Neutrophil (primary cell): ENCODE data around the gene LMCD1.

Experiments used
- H3K27ac ChIP-seq: fragments of 200-600 bp; sonication (generic); 2 replicates; pipeline ENCODE4 v1.5.1; 2016; ENCODE audit warnings: mild to moderate bottlenecking, moderate library complexity
- H3K27me3 ChIP-seq: fragments of 200-600 bp; sonication (generic); 2 replicates; pipeline ENCODE4 v1.6.0; 2016; ENCODE audit warnings: mild to moderate bottlenecking
- H3K36me3 ChIP-seq: fragments of 200-600 bp; sonication (generic); 2 replicates; pipeline ENCODE4 v1.5.1; 2017
- H3K4me1 ChIP-seq, 2 experiments: fragments of 200-600 bp in 1 of 2; sonication (generic) in 1 of 2; 1 replicate in 1 of 2; 2 replicates in 1 of 2; pipeline versions ENCODE4 v1.5.1 to v1.6.1; 2013 to 2016; ENCODE audit warnings: low read depth in 1 of 2, low read length in 1 of 2, mild to moderate bottlenecking in 1 of 2, moderate library complexity in 1 of 2; ENCODE audit not compliant: control insufficient read depth in 1 of 2, insufficient read depth in 1 of 2
- H3K4me3 ChIP-seq, 2 experiments: fragments of 200-600 bp in 1 of 2; sonication (generic) in 1 of 2; 1 replicate in 1 of 2; 2 replicates in 1 of 2; pipeline ENCODE4 v1.5.1; 2013 to 2016; ENCODE audit warnings: low read depth in 1 of 2, low read length in 1 of 2, mild to moderate bottlenecking in 1 of 2, moderate library complexity in 1 of 2
- H3K9me3 ChIP-seq: fragments of 200-600 bp; sonication (generic); 2 replicates; pipeline ENCODE4 v1.5.1; 2016
- TF ChIP-seq, protein P1 (sequence below): fragments of 200-600 bp; sonication (generic); IDR thresholded peaks from 2 replicates; pipeline ENCODE4 v1.5.1; 2016; ENCODE audit warnings: antibody characterized with exemption

LMCD1 gene

DNA sequence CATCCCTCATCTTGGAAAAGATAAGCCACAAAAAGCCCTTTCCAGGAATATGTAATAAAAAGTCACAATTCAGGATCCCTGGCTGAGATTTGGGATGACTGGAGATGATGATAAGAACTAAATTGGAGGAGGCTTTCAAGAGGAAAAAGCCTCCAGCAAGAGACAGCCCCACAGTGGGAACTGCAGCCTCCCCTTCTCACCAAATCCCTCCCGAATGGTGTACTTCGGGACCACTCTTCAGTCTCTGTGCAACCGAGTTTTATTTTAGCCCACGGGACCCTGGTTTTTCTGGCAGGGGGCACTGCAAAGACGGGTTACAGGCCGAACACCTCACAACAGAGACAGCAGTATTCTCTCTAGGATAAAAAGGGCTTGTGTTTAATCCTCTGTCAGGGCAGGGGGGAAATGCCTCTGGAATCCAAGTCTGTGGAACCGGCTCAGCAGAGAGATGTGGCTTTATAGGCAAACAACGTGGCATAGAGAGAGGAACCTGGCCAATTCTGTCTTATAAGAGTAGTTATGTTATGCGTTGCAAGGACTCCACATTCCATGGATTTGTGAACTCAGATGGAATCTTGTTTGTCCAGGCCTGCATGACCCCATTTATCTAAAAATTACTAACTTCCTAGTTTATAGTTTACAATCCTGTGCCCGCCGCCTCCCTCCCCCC lies 1.2 kb upstream of the LMCD1 start:
- TF ChIP-seq, protein P1, sequence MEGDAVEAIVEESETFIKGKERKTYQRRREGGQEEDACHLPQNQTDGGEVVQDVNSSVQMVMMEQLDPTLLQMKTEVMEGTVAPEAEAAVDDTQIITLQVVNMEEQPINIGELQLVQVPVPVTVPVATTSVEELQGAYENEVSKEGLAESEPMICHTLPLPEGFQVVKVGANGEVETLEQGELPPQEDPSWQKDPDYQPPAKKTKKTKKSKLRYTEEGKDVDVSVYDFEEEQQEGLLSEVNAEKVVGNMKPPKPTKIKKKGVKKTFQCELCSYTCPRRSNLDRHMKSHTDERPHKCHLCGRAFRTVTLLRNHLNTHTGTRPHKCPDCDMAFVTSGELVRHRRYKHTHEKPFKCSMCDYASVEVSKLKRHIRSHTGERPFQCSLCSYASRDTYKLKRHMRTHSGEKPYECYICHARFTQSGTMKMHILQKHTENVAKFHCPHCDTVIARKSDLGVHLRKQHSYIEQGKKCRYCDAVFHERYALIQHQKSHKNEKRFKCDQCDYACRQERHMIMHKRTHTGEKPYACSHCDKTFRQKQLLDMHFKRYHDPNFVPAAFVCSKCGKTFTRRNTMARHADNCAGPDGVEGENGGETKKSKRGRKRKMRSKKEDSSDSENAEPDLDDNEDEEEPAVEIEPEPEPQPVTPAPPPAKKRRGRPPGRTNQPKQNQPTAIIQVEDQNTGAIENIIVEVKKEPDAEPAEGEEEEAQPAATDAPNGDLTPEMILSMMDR: no peak
- Histone ChIP-seq H3K36me3 (no peaks in the 10 kb centered on the region), H3K4me1 (peaks cover 0 to 7% of the 10 kb centered on the region in 2 experiments), H3K9me3 (no peaks in the 10 kb centered on the region), H3K27ac (no peak overlapping the region), H3K27me3 (peaks cover 51% of the 10 kb centered on the region), H3K4me3 (no peak overlapping the region)

DNA sequence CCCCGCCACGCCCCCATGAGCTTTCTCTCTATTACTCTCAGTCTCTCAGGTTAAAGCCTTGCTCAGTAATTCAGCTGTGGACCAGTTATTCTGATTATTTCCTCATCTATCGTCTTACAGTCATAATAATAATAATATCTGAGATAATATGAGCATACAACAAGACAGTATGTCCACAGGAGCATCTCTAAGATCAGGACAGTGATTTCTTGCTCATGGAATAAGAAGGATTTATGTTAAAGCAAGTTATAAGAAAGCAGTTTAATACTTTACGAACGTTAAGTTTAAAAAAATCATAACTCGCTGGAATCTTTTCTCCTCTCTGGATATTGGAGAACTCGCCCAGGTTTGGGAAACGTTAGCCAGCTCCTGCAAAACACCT lies 643 bp upstream of the LMCD1 start:
- peaks cover 0 to 7% of the 10 kb centered on the region in 2 experiments for H3K4me1 ChIP-seq

DNA sequence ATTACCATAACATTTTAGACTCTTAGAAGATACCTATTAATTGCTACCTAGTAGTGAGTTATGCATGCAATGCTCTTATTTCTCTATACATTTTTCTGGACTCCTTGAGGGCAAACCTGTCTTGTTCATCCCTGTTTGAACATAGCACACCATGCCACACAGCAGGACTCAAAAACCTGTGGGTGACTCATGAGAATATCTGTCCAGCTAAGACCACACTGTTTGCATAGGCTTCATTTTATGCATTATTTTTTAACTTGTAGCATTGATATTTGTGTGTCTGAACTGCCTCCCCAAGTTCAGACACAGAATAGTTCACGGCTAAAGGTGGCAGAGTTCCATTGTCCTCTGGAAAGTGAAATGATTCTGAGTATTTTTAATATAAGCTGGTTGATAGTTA lies 1.8 kb downstream of the LMCD1 start:
- no peaks in the 10 kb centered on the region for H3K9me3 ChIP-seq
- H3K4me1 ChIP-seq: peaks cover 0 to 7% of the 10 kb centered on the region in 2 experiments
- H3K27me3 ChIP-seq: peaks cover 51% of the 10 kb centered on the region
- H3K27ac ChIP-seq: no peak overlapping the region
- H3K36me3 ChIP-seq: no peaks in the 10 kb centered on the region
- H3K4me3 ChIP-seq: no peak overlapping the region
- TF ChIP-seq, protein P1: no peak

More for the DNA sequence above, 643 bp upstream of the LMCD1 start:
- H3K9me3 ChIP-seq: no peaks in the 10 kb centered on the region
- no peak overlapping the region for H3K4me3 ChIP-seq
- TF ChIP-seq, protein P1: no peak
- peaks cover 51% of the 10 kb centered on the region for H3K27me3 ChIP-seq
- no peak overlapping the region for H3K27ac ChIP-seq
- no peaks in the 10 kb centered on the region for H3K36me3 ChIP-seq

DNA sequence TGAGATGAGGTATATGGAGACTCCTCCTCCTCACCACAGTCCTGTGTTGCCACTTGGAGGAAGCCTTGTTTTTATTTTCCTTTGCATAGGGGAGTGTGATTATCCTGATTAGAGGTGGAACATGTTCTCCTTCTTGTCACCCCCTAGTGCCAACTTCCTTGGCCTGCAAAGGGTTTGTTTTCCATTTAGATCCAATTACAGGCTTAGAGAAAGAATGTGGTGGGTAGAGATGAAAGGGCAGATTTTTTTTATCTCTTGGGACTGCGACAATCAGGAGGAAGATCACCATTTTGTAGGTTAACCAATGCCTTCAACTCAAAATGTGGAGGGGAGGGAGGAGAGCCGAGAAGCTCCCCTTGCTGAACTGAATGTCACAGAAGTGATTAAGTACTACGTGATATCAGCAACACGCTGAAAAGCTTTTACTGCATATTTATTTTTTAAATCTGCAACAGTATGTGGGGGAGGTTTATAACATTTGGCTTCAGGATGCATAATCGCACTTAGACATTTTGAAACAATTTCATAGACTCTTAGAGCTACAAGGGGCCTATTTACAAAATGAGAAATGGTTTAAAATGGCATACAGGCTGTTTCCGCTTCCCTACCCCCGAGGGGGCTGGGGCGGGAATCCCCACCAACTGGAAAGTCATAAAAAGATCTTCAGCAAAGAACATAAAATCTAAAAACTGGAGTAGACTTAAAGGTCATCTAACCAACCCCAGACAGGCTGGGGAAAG lies 2.4 kb downstream of the LMCD1 start:
- no peak overlapping the region for H3K4me3 ChIP-seq
- peaks cover 0 to 7% of the 10 kb centered on the region in 2 experiments for H3K4me1 ChIP-seq

DNA sequence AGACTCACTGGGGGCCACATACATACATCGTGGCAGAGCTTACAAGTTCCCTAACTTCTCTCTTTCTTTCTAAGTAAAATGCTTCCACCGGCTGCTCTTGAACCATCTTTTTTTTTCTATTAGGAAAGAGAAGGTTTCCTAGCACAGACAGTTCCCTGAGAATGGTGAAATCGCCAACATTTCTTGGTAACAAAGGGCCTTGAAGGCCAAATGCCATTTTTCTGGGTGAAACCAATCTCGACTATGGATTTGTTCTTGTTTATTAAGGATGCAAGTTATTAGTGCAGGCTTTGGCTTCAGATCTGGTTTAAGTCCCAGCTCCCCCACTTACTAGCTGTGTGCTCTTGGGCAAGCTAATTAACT lies 3.0 kb downstream of the LMCD1 start:
- Histone ChIP-seq H3K36me3 (no peaks in the 10 kb centered on the region), H3K9me3 (no peaks in the 10 kb centered on the region), H3K4me3 (no peak overlapping the region), H3K4me1 (peaks cover 0 to 7% of the 10 kb centered on the region in 2 experiments), H3K27ac (no peak overlapping the region), H3K27me3 (peaks cover 40% of the 10 kb centered on the region)
- TF ChIP-seq, protein P1: no peak

More for the DNA sequence above, 2.4 kb downstream of the LMCD1 start:
- TF ChIP-seq, protein P1: no peak
- no peaks in the 10 kb centered on the region for H3K9me3 ChIP-seq
- no peaks in the 10 kb centered on the region for H3K36me3 ChIP-seq
- no peak overlapping the region for H3K27ac ChIP-seq
- H3K27me3 ChIP-seq: peaks cover 45% of the 10 kb centered on the region
